ENCODE measurements around the gene CYP2S1. TPM values are rescaled to one million over a fixed set of nuclear protein-coding genes. Genes with fewer than 3 reads are reported as not detected.
"Not testable (repeated sequence)": the region's sequence is repeated elsewhere in the genome, so short reads cannot be mapped to it uniquely, and the experiment has no call there.

CYP2S1 gene, protein sequence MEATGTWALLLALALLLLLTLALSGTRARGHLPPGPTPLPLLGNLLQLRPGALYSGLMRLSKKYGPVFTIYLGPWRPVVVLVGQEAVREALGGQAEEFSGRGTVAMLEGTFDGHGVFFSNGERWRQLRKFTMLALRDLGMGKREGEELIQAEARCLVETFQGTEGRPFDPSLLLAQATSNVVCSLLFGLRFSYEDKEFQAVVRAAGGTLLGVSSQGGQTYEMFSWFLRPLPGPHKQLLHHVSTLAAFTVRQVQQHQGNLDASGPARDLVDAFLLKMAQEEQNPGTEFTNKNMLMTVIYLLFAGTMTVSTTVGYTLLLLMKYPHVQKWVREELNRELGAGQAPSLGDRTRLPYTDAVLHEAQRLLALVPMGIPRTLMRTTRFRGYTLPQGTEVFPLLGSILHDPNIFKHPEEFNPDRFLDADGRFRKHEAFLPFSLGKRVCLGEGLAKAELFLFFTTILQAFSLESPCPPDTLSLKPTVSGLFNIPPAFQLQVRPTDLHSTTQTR
- total RNA-seq (0.53 TPM), polyA plus RNA-seq (3.9 TPM)

DNA sequence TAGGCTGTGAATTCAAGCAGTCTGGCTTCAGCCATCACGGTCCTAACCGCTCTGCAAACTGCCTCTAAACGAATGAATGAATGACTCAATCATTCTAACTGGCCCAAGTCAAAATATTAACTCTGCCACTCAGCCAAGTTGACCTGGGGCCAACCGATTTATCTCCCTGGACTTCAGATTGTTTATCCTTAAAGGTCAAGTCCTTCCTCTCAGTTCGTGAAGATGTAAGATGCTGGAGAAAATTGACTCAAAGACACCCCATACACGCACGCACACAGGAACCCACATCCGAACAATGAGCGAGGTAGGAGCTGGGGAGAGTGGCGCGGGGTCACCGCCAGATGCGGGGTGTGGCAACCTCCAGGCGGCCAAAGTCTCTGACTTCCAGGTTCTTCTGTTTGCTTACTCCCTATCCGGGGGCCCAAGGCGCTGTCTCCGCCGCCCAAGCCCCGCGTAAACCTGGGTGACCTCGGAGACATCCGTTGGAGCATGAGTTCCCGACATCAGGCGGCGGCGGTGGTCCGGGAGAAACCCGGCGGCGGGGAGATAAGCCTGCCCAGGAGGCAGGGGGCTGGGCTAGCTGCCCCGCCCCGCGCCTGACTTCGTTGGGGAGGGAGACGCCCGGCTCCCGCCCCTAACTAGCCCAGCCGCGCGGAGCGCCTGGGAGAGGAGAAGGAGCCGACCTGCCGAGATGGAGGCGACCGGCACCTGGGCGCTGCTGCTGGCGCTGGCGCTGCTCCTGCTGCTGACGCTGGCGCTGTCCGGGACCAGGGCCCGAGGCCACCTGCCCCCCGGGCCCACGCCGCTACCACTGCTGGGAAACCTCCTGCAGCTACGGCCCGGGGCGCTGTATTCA, at the start of gene CYP2S1:
TSS of gene CYP2S1 (plus strand) at position 646 of the 856 bp plus-strand sequence. CDS start at position 692, 46 bp downstream.
- WGBS: 3% methylated on average over 58 of the region's 58 CpGs
- no peaks in the 10 kb centered on the region for H3K36me3 ChIP-seq (ENCODE audit: insufficient read depth)
- peaks cover 1% of the 10 kb centered on the region for H3K4me1 ChIP-seq (ENCODE audit: insufficient read depth)
- no peak for DNase-seq (ENCODE audit: extremely low spot score)
- no peak within 1 kb of the TSS for H3K27ac ChIP-seq (ENCODE audit: low read depth)
- peak within 1 kb of the TSS; percentile 14 for H3K4me3 ChIP-seq (ENCODE audit: low read depth, low read length)

DNA sequence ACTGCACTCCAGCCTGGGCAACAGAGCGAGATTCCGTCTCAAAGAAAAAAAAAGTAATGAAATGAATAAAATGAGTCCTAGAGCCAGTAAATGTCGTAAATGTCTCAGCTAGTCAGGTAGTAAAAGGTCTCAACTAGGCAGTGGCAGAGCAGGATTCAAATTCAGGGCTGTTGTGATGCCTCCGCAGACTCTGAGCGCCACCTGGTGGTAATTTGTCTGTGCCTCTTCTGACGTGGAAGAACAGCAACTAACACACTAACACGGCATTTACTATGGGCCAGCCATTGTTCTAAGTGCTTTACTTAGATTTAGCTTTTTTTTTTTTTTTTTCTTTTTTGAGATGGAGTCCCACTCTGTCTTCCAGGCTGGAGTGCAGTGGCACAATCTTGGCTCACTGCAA, 48.6 kb upstream of the CYP2S1 start:
- WGBS: 27% methylated on average over 7 of the region's 7 CpGs
- Histone ChIP-seq H3K4me1 (ENCODE audit: insufficient read depth) (no peaks in the 10 kb centered on the region), H3K27ac (ENCODE audit: low read depth) (no peak overlapping the region), H3K36me3 (ENCODE audit: insufficient read depth) (no peaks in the 10 kb centered on the region), H3K4me3 (ENCODE audit: low read depth, low read length) (no peak overlapping the region)
- DNase-seq (ENCODE audit: extremely low spot score): no peak

DNA sequence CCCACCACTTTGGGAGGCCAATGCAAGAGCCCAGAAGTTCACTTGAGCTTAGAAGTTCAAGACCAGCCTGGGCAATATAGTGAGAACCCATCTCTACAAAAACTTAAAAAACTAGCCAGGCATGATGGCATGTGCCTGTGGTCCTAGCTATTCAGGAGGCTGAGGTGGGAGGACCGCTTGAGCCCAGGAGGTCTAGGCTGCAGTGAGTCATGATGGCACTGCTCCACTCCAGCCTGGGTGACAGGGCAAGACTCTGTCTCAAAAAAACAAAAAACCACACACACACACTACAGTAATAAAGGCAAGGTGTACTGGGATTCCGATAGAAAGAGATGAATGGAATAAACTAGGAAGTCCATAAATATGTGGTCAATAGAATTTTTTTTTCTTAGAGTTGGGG, 43.2 kb upstream of the CYP2S1 start:
- Histone ChIP-seq H3K27ac (ENCODE audit: low read depth) (no peak overlapping the region), H3K36me3 (ENCODE audit: insufficient read depth) (no peaks in the 10 kb centered on the region), H3K4me3 (ENCODE audit: low read depth, low read length) (no peak overlapping the region), H3K4me1 (ENCODE audit: insufficient read depth) (no peaks in the 10 kb centered on the region)
- no peak for DNase-seq (ENCODE audit: extremely low spot score)
- 92% methylated on average over 2 of the region's 2 CpGs for WGBS

DNA sequence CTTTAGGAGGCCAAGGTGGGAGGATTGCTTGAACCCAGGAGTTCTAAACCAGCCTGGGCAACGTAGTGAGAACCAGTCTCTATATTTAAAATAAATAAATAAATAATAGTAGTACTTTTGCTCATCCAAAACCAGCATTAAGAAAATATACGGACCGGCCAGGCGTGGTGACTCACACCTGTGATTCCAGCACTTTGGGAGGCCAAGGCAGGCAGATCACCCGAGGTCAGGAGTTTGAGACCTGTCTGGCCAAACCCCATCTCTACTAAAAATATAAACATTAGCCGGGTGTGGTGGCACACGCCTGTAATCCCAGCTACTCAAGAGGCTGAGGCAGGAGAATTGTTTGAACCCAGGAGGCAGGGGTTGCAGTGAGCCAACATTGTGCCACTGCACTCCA, 42.0 kb upstream of the CYP2S1 start:
- WGBS: 82% methylated on average over 7 of the region's 7 CpGs
- H3K4me3 ChIP-seq (ENCODE audit: low read depth, low read length); H3K36me3 ChIP-seq (ENCODE audit: insufficient read depth); DNase-seq (ENCODE audit: extremely low spot score); H3K27ac ChIP-seq (ENCODE audit: low read depth); H3K4me1 ChIP-seq (ENCODE audit: insufficient read depth): not testable (repeated sequence)

DNA sequence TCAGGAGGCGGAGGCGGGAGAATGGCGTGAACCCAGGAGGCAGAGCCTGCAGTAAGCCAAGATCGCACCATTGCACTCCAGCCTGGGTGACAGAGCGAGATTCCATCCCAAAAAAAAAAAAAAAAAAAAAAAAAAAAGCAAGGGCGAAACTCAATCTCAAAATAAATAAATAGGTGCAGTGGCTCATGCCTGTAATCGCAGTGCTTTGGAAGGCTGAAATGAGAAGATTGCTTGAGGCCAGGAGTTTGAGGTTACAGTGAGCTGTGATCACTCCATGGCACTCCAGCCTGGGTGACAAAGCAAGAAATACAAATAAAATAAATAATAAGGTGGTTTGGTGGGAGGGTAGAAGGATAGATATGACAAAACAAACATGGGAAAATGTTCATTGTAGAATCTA, 39.0 kb upstream of the CYP2S1 start:
- DNase-seq (ENCODE audit: extremely low spot score): no peak
- H3K27ac ChIP-seq (ENCODE audit: low read depth): no peak overlapping the region
- no peaks in the 10 kb centered on the region for H3K4me1 ChIP-seq (ENCODE audit: insufficient read depth)
- H3K4me3 ChIP-seq (ENCODE audit: low read depth, low read length): no peak overlapping the region
- WGBS: 93% methylated on average over 7 of the region's 7 CpGs
- no peaks in the 10 kb centered on the region for H3K36me3 ChIP-seq (ENCODE audit: insufficient read depth)

DNA sequence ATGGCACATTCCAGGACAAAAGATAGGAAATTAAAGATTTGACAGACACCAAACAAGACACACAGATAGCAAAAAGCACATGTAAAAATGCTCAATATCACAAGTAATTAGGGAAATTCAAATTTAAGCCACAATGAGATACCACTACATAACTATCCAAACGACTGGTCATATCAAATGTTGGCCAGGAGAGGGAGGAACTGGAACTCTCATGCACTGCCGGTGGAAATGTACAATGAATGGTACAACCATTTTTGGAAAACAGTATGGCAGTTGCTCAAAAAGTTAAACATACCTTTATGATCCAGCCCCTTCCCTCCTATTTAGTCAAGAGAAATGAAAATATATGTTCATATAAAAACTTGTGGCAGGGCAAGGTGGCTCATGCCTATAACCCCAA, 36.8 kb upstream of the CYP2S1 start:
- 84% methylated on average over 2 of the region's 2 CpGs for WGBS

DNA sequence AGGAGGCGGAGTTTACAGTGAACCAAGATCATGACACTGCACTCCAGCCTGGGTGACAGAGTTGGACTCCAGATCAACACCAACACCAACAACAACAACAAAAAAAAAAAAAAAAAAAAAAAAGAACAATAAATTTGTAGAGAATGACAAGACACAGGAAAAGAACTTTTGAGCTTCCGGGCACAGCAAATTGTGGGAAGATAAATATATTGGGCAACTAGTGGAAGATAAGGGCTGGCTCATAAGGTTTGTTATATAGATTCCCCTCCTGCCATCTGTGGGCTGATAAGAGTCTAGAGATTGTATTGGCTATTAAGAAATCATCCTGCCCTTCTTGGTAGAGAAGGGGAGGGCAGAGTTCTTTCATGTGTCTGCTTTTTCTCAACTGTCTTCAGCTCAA, 33.1 kb upstream of the CYP2S1 start:
- Histone ChIP-seq H3K4me1 (ENCODE audit: insufficient read depth) (no peaks in the 10 kb centered on the region), H3K36me3 (ENCODE audit: insufficient read depth) (no peaks in the 10 kb centered on the region), H3K27ac (ENCODE audit: low read depth) (no peak overlapping the region), H3K4me3 (ENCODE audit: low read depth, low read length) (no peak overlapping the region)
- DNase-seq (ENCODE audit: extremely low spot score): no peak
- WGBS: 66% methylated on average over 2 of the region's 2 CpGs

More for the DNA sequence above, 36.8 kb upstream of the CYP2S1 start:
- Histone ChIP-seq H3K4me3 (ENCODE audit: low read depth, low read length) (no peak overlapping the region), H3K4me1 (ENCODE audit: insufficient read depth) (no peaks in the 10 kb centered on the region), H3K27ac (ENCODE audit: low read depth) (no peak overlapping the region), H3K36me3 (ENCODE audit: insufficient read depth) (no peaks in the 10 kb centered on the region)
- no peak for DNase-seq (ENCODE audit: extremely low spot score)

DNA sequence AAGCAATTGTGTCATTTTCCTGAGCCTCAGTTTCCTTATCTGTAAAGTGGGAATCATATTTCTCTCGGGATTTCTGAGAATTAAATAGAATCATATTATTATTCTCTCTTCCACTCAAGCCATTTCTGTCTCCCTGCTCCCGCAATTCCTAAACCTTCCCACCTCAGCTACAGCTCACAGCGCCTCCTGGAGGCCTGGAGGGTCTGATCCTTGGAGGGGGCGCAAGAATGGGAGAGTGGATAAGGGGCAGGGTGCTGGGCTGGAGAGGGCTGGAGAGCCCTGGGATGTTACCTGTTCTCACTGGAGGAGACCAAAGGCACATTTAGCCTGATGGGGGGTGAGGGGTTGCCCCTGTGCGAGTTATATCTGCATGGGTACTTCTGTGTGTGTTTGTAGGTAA, 31.1 kb upstream of the CYP2S1 start:
- DNase-seq (ENCODE audit: extremely low spot score): no peak
- H3K4me1 ChIP-seq (ENCODE audit: insufficient read depth): no peaks in the 10 kb centered on the region
- H3K4me3 ChIP-seq (ENCODE audit: low read depth, low read length): no peak overlapping the region
- H3K36me3 ChIP-seq (ENCODE audit: insufficient read depth): no peaks in the 10 kb centered on the region
- no peak overlapping the region for H3K27ac ChIP-seq (ENCODE audit: low read depth)
- 95% methylated on average over 5 of the region's 5 CpGs for WGBS

DNA sequence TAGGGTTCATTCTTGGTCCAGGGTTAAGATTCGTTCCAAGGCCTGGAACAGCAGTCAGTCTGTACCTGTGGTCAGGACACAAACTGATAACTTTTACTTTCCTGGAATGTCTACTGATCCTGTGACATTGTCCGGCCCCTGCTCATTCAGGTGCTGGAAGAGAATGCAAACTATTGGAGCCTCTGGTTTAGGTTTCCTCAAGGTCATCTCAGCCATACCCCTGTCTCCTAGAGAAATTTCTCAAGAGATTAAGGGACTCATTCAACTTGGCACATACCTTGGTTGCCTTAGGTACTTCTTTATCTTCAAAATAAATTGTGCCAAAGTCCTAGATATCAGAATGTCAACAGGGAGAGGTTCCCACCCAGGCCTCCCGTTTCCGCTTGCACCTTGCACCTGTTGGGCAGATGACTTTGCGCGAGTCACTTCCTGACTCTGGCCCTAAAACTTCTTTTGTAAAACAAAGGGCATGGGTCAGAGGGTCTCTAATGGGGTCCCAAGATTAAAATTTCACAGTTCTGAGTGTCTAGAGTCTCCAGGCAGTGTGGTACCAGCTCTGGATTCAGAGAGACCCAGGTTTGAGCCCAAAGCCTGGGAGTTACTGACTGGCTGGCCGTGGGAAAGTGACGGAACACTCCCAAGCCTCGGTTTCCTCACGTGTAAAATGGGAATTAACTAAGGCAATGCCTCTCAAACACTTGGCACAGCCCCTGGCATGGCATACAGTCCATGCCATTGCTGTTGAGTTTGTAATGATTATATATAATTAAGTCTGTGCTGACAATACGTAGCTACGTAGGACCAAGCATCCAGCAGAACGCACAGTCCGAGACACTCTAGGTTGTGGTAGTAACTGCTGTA, 25.8 kb upstream of the CYP2S1 start:
- no peak for DNase-seq (ENCODE audit: extremely low spot score)
- H3K36me3 ChIP-seq (ENCODE audit: insufficient read depth): no peaks in the 10 kb centered on the region
- H3K4me1 ChIP-seq (ENCODE audit: insufficient read depth): no peaks in the 10 kb centered on the region
- WGBS: 86% methylated on average over 14 of the region's 14 CpGs
- no peak overlapping the region for H3K4me3 ChIP-seq (ENCODE audit: low read depth, low read length)
- no peak overlapping the region for H3K27ac ChIP-seq (ENCODE audit: low read depth)

DNA sequence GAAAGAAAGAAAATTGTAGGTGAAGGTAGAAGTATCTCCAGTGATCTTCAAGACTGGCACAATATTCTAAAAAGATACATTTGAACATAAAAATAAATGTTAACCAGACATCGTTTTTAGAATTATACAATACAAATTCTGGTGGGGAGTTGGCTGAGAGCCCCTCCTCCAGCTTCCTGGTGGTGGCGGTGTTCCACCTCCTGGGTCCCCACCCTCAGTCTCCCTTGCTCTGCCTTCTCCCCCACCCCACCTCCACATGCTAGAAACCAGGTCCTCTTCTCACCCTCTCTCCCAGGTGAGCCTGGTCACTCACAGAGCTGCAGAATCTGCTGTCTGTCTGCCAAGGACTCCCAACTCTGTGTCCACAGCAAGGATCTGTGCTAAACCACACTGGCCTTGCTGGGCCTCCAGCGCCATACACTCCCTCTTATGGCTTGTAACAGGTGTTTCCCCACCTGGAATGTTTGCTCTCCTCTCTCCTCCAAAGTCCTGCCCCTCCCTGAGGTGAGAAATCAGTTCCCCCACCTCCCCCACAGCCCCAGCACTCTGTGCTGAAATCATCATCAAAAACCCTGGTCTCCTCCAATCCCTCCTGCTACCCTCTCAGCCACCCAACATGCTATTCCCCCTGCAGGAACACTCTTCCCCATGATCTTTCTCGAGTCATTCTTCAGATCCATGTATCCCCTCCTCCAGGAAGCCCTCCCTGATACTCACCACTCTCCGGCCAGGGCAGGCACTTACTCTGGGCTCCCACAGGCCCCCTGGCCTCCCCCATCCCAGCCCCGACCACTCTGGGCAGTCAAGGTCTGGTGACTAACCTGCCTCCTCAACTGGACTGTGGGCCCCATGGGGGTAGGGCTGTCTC, 20.5 kb upstream of the CYP2S1 start:
- no peak for DNase-seq (ENCODE audit: extremely low spot score)
- Histone ChIP-seq H3K36me3 (ENCODE audit: insufficient read depth) (no peaks in the 10 kb centered on the region), H3K4me3 (ENCODE audit: low read depth, low read length) (no peak overlapping the region), H3K27ac (ENCODE audit: low read depth) (no peak overlapping the region), H3K4me1 (ENCODE audit: insufficient read depth) (peaks cover 2% of the 10 kb centered on the region)
- 75% methylated on average over 6 of the region's 6 CpGs for WGBS

DNA sequence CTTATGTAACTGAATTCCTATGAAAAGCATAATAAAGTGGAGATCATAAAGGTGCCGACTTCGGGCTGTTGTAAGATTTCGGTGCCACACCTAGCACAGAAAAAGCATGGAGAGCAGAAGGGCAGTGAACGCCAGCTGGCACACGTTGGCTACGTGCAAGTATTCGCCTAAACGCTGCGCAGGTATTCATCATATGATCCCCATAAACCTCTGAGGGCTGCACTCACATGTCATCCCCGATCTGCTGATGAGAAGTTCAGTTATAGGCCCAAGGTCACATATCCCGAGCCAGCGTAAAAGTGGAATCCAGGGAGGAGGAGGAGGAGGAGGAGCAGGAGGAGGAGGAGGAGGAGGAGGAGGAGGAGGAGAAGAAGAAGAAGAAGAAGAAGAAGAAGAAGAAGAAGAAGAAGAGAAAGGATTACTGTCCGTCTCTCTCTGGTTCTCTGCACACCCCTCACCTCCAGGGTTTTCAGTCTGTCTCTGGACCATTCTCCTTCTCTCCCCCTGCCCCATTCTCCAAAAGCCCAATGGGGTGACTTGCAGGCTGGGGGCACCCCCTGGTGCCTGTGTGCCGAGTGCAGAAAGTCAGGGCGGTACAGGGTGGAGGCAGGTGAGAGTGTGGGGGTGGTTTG, 18.6 kb upstream of the CYP2S1 start:
- WGBS: 82% methylated on average over 15 of the region's 15 CpGs
- no peak overlapping the region for H3K27ac ChIP-seq (ENCODE audit: low read depth)

More for the DNA sequence above, 18.6 kb upstream of the CYP2S1 start:
- H3K4me1 ChIP-seq (ENCODE audit: insufficient read depth): peaks cover 2% of the 10 kb centered on the region
- DNase-seq (ENCODE audit: extremely low spot score): no peak
- no peaks in the 10 kb centered on the region for H3K36me3 ChIP-seq (ENCODE audit: insufficient read depth)
- no peak overlapping the region for H3K4me3 ChIP-seq (ENCODE audit: low read depth, low read length)
